Kidney tubule cell (primary cell): ENCODE results near the gene ZSCAN5B.
A peak's percentile ranks its signal among the peaks of the same experiment; 100 is the strongest.
"Not testable (repeated sequence)": the region's sequence is repeated elsewhere in the genome, so short reads cannot be mapped to it uniquely, and the experiment has no call there.

ENCODE experiments used
- DNase-seq: peaks from one replicate; pipeline ENCODE4 v3.0.0-alpha.2; 2018; ENCODE audit warnings: low spot score

The ZSCAN5B gene

GRCh38 chr19:56197646-56198045 is at the start of gene ZSCAN5B:
ZSCAN5B (minus strand) TSS chr19:56197783; CDS start chr19:56193052, 4,731 bp downstream.
- DNase-seq = not testable (repeated sequence)

GRCh38 chr19:56245764-56246163 is 48.2 kb upstream of the ZSCAN5B start:
- not testable (repeated sequence) for DNase-seq

GRCh38 chr19:56245121-56245740 is 47.6 kb upstream of the ZSCAN5B start:
- DNase-seq = peak; percentile 29

- DNase-seq = no peak
These were observed 25.9 kb upstream of the ZSCAN5B start for GRCh38 chr19:56223481-56223880.

GRCh38 chr19:56222901-56223300 is 25.3 kb upstream of the ZSCAN5B start:
- DNase-seq = no peak

GRCh38 chr19:56221851-56222250 is 24.3 kb upstream of the ZSCAN5B start:
- DNase-seq = no peak

GRCh38 chr19:56221442-56221841 is 23.9 kb upstream of the ZSCAN5B start:
- not testable (repeated sequence) for DNase-seq

GRCh38 chr19:56218961-56219360 is 21.4 kb upstream of the ZSCAN5B start:
- DNase-seq = peak; percentile 65

- DNase-seq = peak; percentile 36
These were observed 19.7 kb upstream of the ZSCAN5B start for GRCh38 chr19:56217039-56217949.

- DNase-seq = no peak
These were observed 14.1 kb upstream of the ZSCAN5B start for GRCh38 chr19:56211718-56212117.

- DNase-seq = not testable (repeated sequence)
These were observed 12.5 kb upstream of the ZSCAN5B start for GRCh38 chr19:56210036-56210435.

GRCh38 chr19:56209091-56209490 is 11.5 kb upstream of the ZSCAN5B start:
- DNase-seq = no peak

GRCh38 chr19:56207581-56207980 is 10.0 kb upstream of the ZSCAN5B start:
- not testable (repeated sequence) for DNase-seq

- DNase-seq = no peak
These were observed 4.4 kb upstream of the ZSCAN5B start, which contains the start of gene ZSCAN5C for GRCh38 chr19:56201973-56202372. ZSCAN5C (plus strand) TSS chr19:56202273; CDS start chr19:56205914, 3,641 bp downstream.

- no peak for DNase-seq
These were observed 2.1 kb upstream of the ZSCAN5B start for GRCh38 chr19:56199687-56200086.

- no peak for DNase-seq
These were observed 3.5 kb downstream of the ZSCAN5B start for GRCh38 chr19:56193981-56194640.

- DNase-seq = no peak
These were observed 5.9 kb downstream of the ZSCAN5B start for GRCh38 chr19:56191711-56192110.

GRCh38 chr19:56191115-56191514 is 6.5 kb downstream of the ZSCAN5B start:
- DNase-seq = no peak

- no peak for DNase-seq
These were observed 7.8 kb downstream of the ZSCAN5B start for GRCh38 chr19:56189785-56190184.

GRCh38 chr19:56177564-56178243 is 19.9 kb downstream of the ZSCAN5B start:
- DNase-seq = no peak

GRCh38 chr19:56176881-56177280 is 20.7 kb downstream of the ZSCAN5B start:
- DNase-seq = no peak

- not testable (repeated sequence) for DNase-seq
These were observed 21.3 kb downstream of the ZSCAN5B start for GRCh38 chr19:56176310-56176709.
